Kidney epithelial cell (primary cell): ENCODE results near the gene ABHD12B. TPM values are rescaled to one million over a fixed set of nuclear protein-coding genes. Genes with fewer than 3 reads are reported as not detected.

ENCODE experiments used
- DNase-seq: peaks from one replicate; pipeline ENCODE4 v3.0.0-alpha.2; 2010; ENCODE audit warnings: low read depth
- H3K27me3 ChIP-seq: 2 replicates; pipeline ENCODE4 v1.6.0; 2011; ENCODE audit warnings: low read length; ENCODE audit not compliant: control insufficient read depth, insufficient read depth
- H3K36me3 ChIP-seq: 2 replicates; pipeline ENCODE4 v1.5.1; 2011; ENCODE audit warnings: low read length; ENCODE audit not compliant: control insufficient read depth, insufficient read depth
- H3K4me3 ChIP-seq: 2 replicates; pipeline ENCODE4 v1.5.1; 2011; ENCODE audit warnings: low read depth, mild to moderate bottlenecking, control low read depth, low read length
- CTCF ChIP-seq: IDR thresholded peaks from 2 replicates; pipeline ENCODE4 v1.5.1; 2011; ENCODE audit warnings: mild to moderate bottlenecking, moderate library complexity, low read length, control low read depth, inconsistent platforms; ENCODE audit not compliant: insufficient read depth, poor library complexity, severe bottlenecking
- total RNA-seq: library from RNA; depleted of rRNA; stranded (reverse); fragments of >200 nt; gene quantifications from 2 replicates; pipeline ENCODE4 v1.2.3, GENCODE V29; 2015

ABHD12B gene
- total RNA-seq, 1 donor from 2014 or later = not detected

- TF ChIP-seq CTCF = no peak
- Histone ChIP-seq H3K27me3 (no peaks in the 10 kb centered on the region), H3K36me3 (no peaks in the 10 kb centered on the region), H3K4me3 (no peak overlapping the region)
- no peak for DNase-seq
These were observed 25.9 kb downstream of the ABHD12B start for GRCh38 chr14:50897658-50898175.

GRCh38 chr14:50901361-50901760 is 29.5 kb downstream of the ABHD12B start:
- no peak for TF ChIP-seq CTCF
- H3K36me3 ChIP-seq = no peaks in the 10 kb centered on the region
- H3K4me3 ChIP-seq = no peak overlapping the region
- no peaks in the 10 kb centered on the region for H3K27me3 ChIP-seq
- no peak for DNase-seq

GRCh38 chr14:50904719-50905118 is 32.9 kb downstream of the ABHD12B start:
- H3K27me3 ChIP-seq = no peaks in the 10 kb centered on the region
- DNase-seq = no peak
- TF ChIP-seq CTCF = no peak
- peaks cover under 1% of the 10 kb centered on the region for H3K36me3 ChIP-seq
- H3K4me3 ChIP-seq = no peak overlapping the region

- DNase-seq = no peak
- H3K36me3 ChIP-seq = peaks cover 2% of the 10 kb centered on the region
- H3K27me3 ChIP-seq = no peaks in the 10 kb centered on the region
- no peak overlapping the region for H3K4me3 ChIP-seq
- no peak for TF ChIP-seq CTCF
These were observed 34.6 kb downstream of the ABHD12B start for GRCh38 chr14:50906326-50907065.

GRCh38 chr14:50910495-50911420 is 38.9 kb downstream of the ABHD12B start:
- no peak for TF ChIP-seq CTCF
- no peak overlapping the region for H3K4me3 ChIP-seq
- peaks cover 5% of the 10 kb centered on the region for H3K36me3 ChIP-seq
- no peak for DNase-seq
- H3K27me3 ChIP-seq = no peaks in the 10 kb centered on the region
